SK-N-SH (cell line): ENCODE measurements around the gene CENATAC.

ENCODE experiments used
- CTCF ChIP-seq: fragments of 200-600 bp; sonication (generic); IDR thresholded peaks from 2 replicates; pipeline ENCODE4 v1.6.1; 2017; ENCODE audit warnings: antibody characterized with exemption, mild to moderate bottlenecking, moderate library complexity
- EP300 ChIP-seq, 2 experiments: IDR thresholded peaks; 2 replicates each; pipeline versions ENCODE4 v1.4.0 to v1.6.1; 2012; ENCODE audit warnings: borderline replicate concordance in 1 of 2, low read depth in 1 of 2, low read length in 1 of 2
- EZH2phosphoT487 ChIP-seq: fragments of 200-600 bp; sonication (generic); IDR thresholded peaks from 2 replicates; pipeline ENCODE4 v1.6.1; 2017; ENCODE audit warnings: low read depth, mixed run types, mild to moderate bottlenecking, antibody characterized with exemption, moderate library complexity, borderline replicate concordance
- FOXM1 ChIP-seq: IDR thresholded peaks from 2 replicates; pipeline ENCODE4 v1.4.0; 2012; ENCODE audit warnings: low read depth, mild to moderate bottlenecking
- GABPA ChIP-seq: IDR thresholded peaks from 2 replicates; pipeline ENCODE4 v1.4.0; 2012; ENCODE audit warnings: low read depth, mild to moderate bottlenecking
- RAD21 ChIP-seq: IDR thresholded peaks from 2 replicates; pipeline ENCODE4 v1.6.1; 2012; ENCODE audit warnings: mild to moderate bottlenecking, low read length
- REST ChIP-seq: IDR thresholded peaks from 2 replicates; pipeline ENCODE4 v1.6.1; 2012; ENCODE audit warnings: mild to moderate bottlenecking, low read depth, low read length, moderate library complexity
- RFX5 ChIP-seq: IDR thresholded peaks from 2 replicates; pipeline ENCODE4 v1.6.1; 2012; ENCODE audit warnings: mild to moderate bottlenecking, improper control_type of control experiment, low read length
- SMC3 ChIP-seq: IDR thresholded peaks from 2 replicates; pipeline ENCODE4 v1.6.1; 2012; ENCODE audit warnings: low read depth, low read length, improper control_type of control experiment
- TF ChIP-seq, protein P1 (sequence below): fragments of 150-350 bp; IDR thresholded peaks from 2 replicates; pipeline ENCODE4 v1.6.1; 2017; ENCODE audit warnings: antibody characterized with exemption, low read length, low read depth, borderline replicate concordance

GRCh38 chr11:119049081-119049480 is 51.1 kb downstream of the CENATAC start:
- TF ChIP-seq REST: no peak
- TF ChIP-seq CTCF: no peak
- TF ChIP-seq SMC3: no peak
- TF ChIP-seq EZH2phosphoT487: no peak
- no peak for TF ChIP-seq GABPA
- no peak for TF ChIP-seq EP300 (IDR thresholded peaks at IDR 0.05; ENCODE audit: borderline replicate concordance in 1 of 2, low read depth in 1 of 2, low read length in 1 of 2)
- TF ChIP-seq, protein P1, sequence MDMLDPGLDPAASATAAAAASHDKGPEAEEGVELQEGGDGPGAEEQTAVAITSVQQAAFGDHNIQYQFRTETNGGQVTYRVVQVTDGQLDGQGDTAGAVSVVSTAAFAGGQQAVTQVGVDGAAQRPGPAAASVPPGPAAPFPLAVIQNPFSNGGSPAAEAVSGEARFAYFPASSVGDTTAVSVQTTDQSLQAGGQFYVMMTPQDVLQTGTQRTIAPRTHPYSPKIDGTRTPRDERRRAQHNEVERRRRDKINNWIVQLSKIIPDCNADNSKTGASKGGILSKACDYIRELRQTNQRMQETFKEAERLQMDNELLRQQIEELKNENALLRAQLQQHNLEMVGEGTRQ: no peak
- no peak for TF ChIP-seq RAD21
- TF ChIP-seq RFX5: no peak
- TF ChIP-seq FOXM1: no peak
